Fibroblast of lung (primary cell): ENCODE data around the gene PDZD2. TPM values are rescaled to one million over a fixed set of nuclear protein-coding genes. Genes with fewer than 3 reads are reported as not detected.

Experiments used
- DNase-seq, 2 donors: peaks; one replicate each; pipeline versions ENCODE4 v3.0.0 to v3.0.0-alpha.2; 2010; ENCODE audit warnings: low read depth in 2 of 2
- H2AFZ ChIP-seq: 2 replicates; pipeline ENCODE4 v1.5.1; 2012; ENCODE audit warnings: low read length, control low read depth, inconsistent platforms
- H3K27ac ChIP-seq: 2 replicates; pipeline ENCODE4 v1.5.1; 2011; ENCODE audit warnings: low read length, control low read depth; ENCODE audit not compliant: insufficient read depth
- H3K27me3 ChIP-seq: 2 replicates; pipeline ENCODE4 v1.5.1; 2011; ENCODE audit warnings: mild to moderate bottlenecking, low read length; ENCODE audit not compliant: control insufficient read depth, insufficient read depth
- H3K36me3 ChIP-seq: 2 replicates; pipeline ENCODE4 v1.5.1; 2011; ENCODE audit warnings: low read length; ENCODE audit not compliant: control insufficient read depth, insufficient read depth
- H3K4me1 ChIP-seq: 2 replicates; pipeline ENCODE4 v1.5.1; 2011; ENCODE audit warnings: low read length; ENCODE audit not compliant: control insufficient read depth, insufficient read depth; ENCODE audit errors: extremely low read depth
- H3K4me2 ChIP-seq: 2 replicates; pipeline ENCODE4 v1.5.1; 2011; ENCODE audit warnings: low read length, control low read depth; ENCODE audit not compliant: insufficient read depth; ENCODE audit errors: extremely low read depth
- H3K4me3 ChIP-seq, 4 experiments: fragments of 200-600 bp in 1 of 4; sonication (generic) in 1 of 4; replicated peaks in 1 of 4; 2 replicates each; pipeline ENCODE4 v1.5.1; 2011 to 2016; ENCODE audit warnings: low read length in 4 of 4, low read depth in 3 of 4, mild to moderate bottlenecking in 3 of 4, control low read depth in 2 of 4, inconsistent platforms in 1 of 4, mixed read lengths in 1 of 4; ENCODE audit not compliant: insufficient read depth in 1 of 4; ENCODE audit errors: control extremely low read depth in 1 of 4
- H3K79me2 ChIP-seq: 2 replicates; pipeline ENCODE4 v1.5.1; 2012; ENCODE audit warnings: mild to moderate bottlenecking, low read length, inconsistent platforms; ENCODE audit not compliant: control insufficient read depth, insufficient read depth
- H3K9ac ChIP-seq: 2 replicates; pipeline ENCODE4 v1.5.1; 2011; ENCODE audit warnings: mild to moderate bottlenecking, low read length, control low read depth; ENCODE audit not compliant: insufficient read depth
- H3K9me3 ChIP-seq: 2 replicates; pipeline ENCODE4 v1.5.1; 2012; ENCODE audit warnings: low read depth, low read length; ENCODE audit not compliant: control insufficient read depth, insufficient read depth
- H4K20me1 ChIP-seq: 2 replicates; pipeline ENCODE4 v1.5.1; 2011; ENCODE audit warnings: low read length; ENCODE audit not compliant: control insufficient read depth, insufficient read depth; ENCODE audit errors: extremely low read depth
- CTCF ChIP-seq, 2 donors: IDR thresholded peaks in 1 of 2; conservative IDR thresholded peaks in 1 of 2; 1 replicate in 1 of 2; 2 replicates in 1 of 2; pipeline ENCODE4 v1.5.1; 2011 to 2012; ENCODE audit warnings: low read length in 2 of 2, control low read depth in 1 of 2, inconsistent platforms in 1 of 2, low read depth in 1 of 2, mild to moderate bottlenecking in 1 of 2
- EZH2 ChIP-seq: IDR thresholded peaks from 2 replicates; pipeline ENCODE4 v1.5.1; 2012; ENCODE audit warnings: low read length, control low read depth, mild to moderate bottlenecking; ENCODE audit errors: missing control alignments
- polyA plus RNA-seq, 2 donors: library from polyadenylated mRNA; depleted of rRNA in 1 of 2; stranded (reverse) in 1 of 2; unstranded in 1 of 2; fragments of >200 nt; gene quantifications; 2 replicates each; pipeline ENCODE4 v1.2.1, GENCODE V29; 2011 to 2012; ENCODE audit warnings: missing spikeins in 1 of 2
- total RNA-seq: library from RNA; depleted of rRNA; stranded (reverse); fragments of >200 nt; gene quantifications from 2 replicates; pipeline ENCODE4 v1.2.1, GENCODE V29; 2014

PDZD2 gene
- total and polyA plus RNA-seq, 2 donors (not counting 1 experiment from before 2014, with no cell fraction given), result 0.33 to 0.40 TPM

DNA sequence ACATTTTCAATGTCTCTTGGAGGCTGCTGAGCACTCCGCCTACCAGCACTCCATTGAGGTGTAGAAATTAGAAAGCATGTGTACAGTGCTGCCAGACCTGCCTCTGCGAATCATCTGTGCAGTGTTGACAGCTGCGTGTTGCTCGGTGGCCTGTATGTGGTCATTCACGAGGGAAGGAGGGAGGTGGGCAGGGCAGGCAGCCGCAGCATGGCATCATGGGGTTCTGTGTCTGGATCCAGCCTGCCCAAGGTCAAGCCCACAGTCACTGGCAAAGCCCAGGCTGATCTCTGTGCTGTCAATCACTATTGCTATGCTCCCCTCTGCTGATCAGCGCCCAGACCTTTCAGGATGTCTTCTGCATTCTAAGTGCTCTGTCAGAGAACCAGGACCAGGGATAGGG is 8.0 kb upstream of the PDZD2 start:
- Histone ChIP-seq H3K27me3 (peaks cover 2% of the 10 kb centered on the region), H3K4me2 (no peak overlapping the region), H3K9ac (no peak overlapping the region), H3K27ac (no peak overlapping the region), H4K20me1 (no peaks in the 10 kb centered on the region), H3K4me1 (no peaks in the 10 kb centered on the region), H3K4me3 (no peak overlapping the region), H2AFZ (no peak overlapping the region), H3K9me3 (no peaks in the 10 kb centered on the region), H3K79me2 (no peaks in the 10 kb centered on the region), H3K36me3 (no peaks in the 10 kb centered on the region)
- DNase-seq, result no peak
- TF ChIP-seq CTCF (conservative IDR thresholded peaks at IDR 0.05 in 1 of 2, IDR thresholded peaks at IDR 0.05 in 1 of 2; ENCODE audit: low read depth in 1 of 2, low read length in 2 of 2) (no peak), EZH2 (no peak)

DNA sequence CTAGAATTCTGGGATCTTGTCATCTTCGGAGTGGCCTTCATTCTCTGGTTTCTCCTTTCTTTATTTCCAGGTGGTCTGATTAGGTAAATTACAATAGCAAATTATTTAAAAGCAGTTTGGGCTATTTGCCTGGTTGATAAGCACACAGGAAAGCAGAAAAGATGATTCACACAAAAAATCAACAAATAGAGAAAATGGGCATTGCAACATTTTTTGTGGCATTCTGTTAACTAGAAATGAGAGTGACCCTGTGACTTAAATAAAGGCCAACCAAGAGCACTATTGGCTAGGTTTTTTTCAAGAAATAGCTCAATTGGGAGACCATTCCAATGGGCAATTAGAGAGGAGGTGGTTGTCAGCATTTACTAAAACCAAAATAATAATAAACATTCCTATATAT is 6.5 kb upstream of the PDZD2 start:
- Histone ChIP-seq H2AFZ (no peak overlapping the region), H3K4me3 (no peak overlapping the region), H3K4me2 (no peak overlapping the region), H3K4me1 (no peaks in the 10 kb centered on the region), H4K20me1 (no peaks in the 10 kb centered on the region), H3K27me3 (peaks cover 2% of the 10 kb centered on the region), H3K9me3 (no peaks in the 10 kb centered on the region), H3K9ac (no peak overlapping the region), H3K79me2 (no peaks in the 10 kb centered on the region), H3K27ac (no peak overlapping the region), H3K36me3 (no peaks in the 10 kb centered on the region)
- no peak for DNase-seq
- TF ChIP-seq CTCF (conservative IDR thresholded peaks at IDR 0.05 in 1 of 2, IDR thresholded peaks at IDR 0.05 in 1 of 2; ENCODE audit: low read depth in 1 of 2, low read length in 2 of 2), result no peak
- no peak for TF ChIP-seq EZH2

- Histone ChIP-seq H2AFZ (no peak overlapping the region), H3K4me2 (no peak overlapping the region), H3K9ac (no peak overlapping the region), H3K4me3 (no peak overlapping the region), H3K4me1 (no peaks in the 10 kb centered on the region), H3K79me2 (no peaks in the 10 kb centered on the region), H3K27me3 (peaks cover 14% of the 10 kb centered on the region), H3K9me3 (no peaks in the 10 kb centered on the region), H3K27ac (no peak overlapping the region), H4K20me1 (no peaks in the 10 kb centered on the region), H3K36me3 (no peaks in the 10 kb centered on the region)
- TF ChIP-seq CTCF (conservative IDR thresholded peaks at IDR 0.05 in 1 of 2, IDR thresholded peaks at IDR 0.05 in 1 of 2; ENCODE audit: low read depth in 1 of 2, low read length in 2 of 2) (no peak), EZH2 (no peak)
- DNase-seq, result no peak
These were observed 3.5 kb upstream of the PDZD2 start for GRCh38 chr5:31635446-31635845.
